GM12878 (cell line): ENCODE data around the gene EFCAB8. TPM values are rescaled to one million over a fixed set of nuclear protein-coding genes. Genes with fewer than 3 reads are reported as not detected.
A peak's percentile ranks its signal among the peaks of the same experiment; 100 is the strongest.

Experiments
- BCL11A ChIP-seq: IDR thresholded peaks from 2 replicates; pipeline ENCODE4 v1.6.1; 2011; ENCODE audit warnings: low read depth, low read length
- CBFB ChIP-seq: IDR thresholded peaks from 2 replicates; pipeline ENCODE4 v1.6.1; 2016; ENCODE audit warnings: antibody characterized with exemption, low read depth
- EP300 ChIP-seq, 2 experiments: fragments of 150-350 bp in 1 of 2; IDR thresholded peaks; 2 replicates each; pipeline ENCODE4 v1.6.1; 2011 to 2012; ENCODE audit warnings: low read depth in 2 of 2, low read length in 2 of 2, borderline replicate concordance in 1 of 2, improper control_type of control experiment in 1 of 2, inconsistent platforms in 1 of 2; ENCODE audit not compliant: control insufficient read depth in 1 of 2
- EZH2 ChIP-seq: IDR thresholded peaks from 2 replicates; pipeline ENCODE4 v1.6.1; 2012; ENCODE audit warnings: low read depth, mild to moderate bottlenecking, control low read depth, inconsistent platforms, low read length, borderline replicate concordance; ENCODE audit not compliant: control insufficient read depth
- HDGF ChIP-seq: fragments of 450-650 bp; IDR thresholded peaks from 2 replicates; pipeline ENCODE4 v1.6.1; 2016; ENCODE audit warnings: antibody characterized with exemption
- LARP7 ChIP-seq: fragments of 450-650 bp; IDR thresholded peaks from 2 replicates; pipeline ENCODE4 v1.6.1; 2017; ENCODE audit warnings: mild to moderate bottlenecking
- NFYB ChIP-seq: IDR thresholded peaks from 2 replicates; pipeline ENCODE4 v1.6.1; 2011; ENCODE audit warnings: low read depth, mild to moderate bottlenecking, low read length, improper control_type of control experiment, moderate library complexity; ENCODE audit not compliant: insufficient read depth
- NR2C1 ChIP-seq: fragments of 450-650 bp; IDR thresholded peaks from 2 replicates; pipeline ENCODE4 v1.6.1; 2017; ENCODE audit warnings: antibody characterized with exemption, mild to moderate bottlenecking, moderate library complexity
- NR2C2 ChIP-seq: IDR thresholded peaks from 2 replicates; pipeline ENCODE4 v1.6.1; 2011; ENCODE audit warnings: borderline replicate concordance, low read depth; ENCODE audit not compliant: control insufficient read depth, insufficient read length
- POLR2A ChIP-seq: IDR thresholded peaks from 2 replicates; pipeline ENCODE4 v1.6.1; 2011; ENCODE audit warnings: low read depth, mild to moderate bottlenecking, low read length
- POLR2AphosphoS5 ChIP-seq: IDR thresholded peaks from 2 replicates; pipeline ENCODE4 v1.6.1; 2011; ENCODE audit warnings: mild to moderate bottlenecking, low read length, inconsistent platforms
- RBBP5 ChIP-seq: fragments of 200-600 bp; sonication (generic); conservative IDR thresholded peaks from 2 replicates; pipeline ENCODE4 v1.6.1; 2016
- SPI1 ChIP-seq: IDR thresholded peaks from 2 replicates; pipeline ENCODE4 v1.6.1; 2011; ENCODE audit warnings: low read depth, mild to moderate bottlenecking, low read length, moderate library complexity, borderline replicate concordance; ENCODE audit not compliant: insufficient read depth
- STAT3 ChIP-seq: IDR thresholded peaks from 2 replicates; pipeline ENCODE4 v1.6.1; 2011; ENCODE audit warnings: low read depth, low read length, improper control_type of control experiment
- TBL1XR1 ChIP-seq: IDR thresholded peaks from 2 replicates; pipeline ENCODE4 v1.6.1; 2012; ENCODE audit warnings: low read depth, low read length, improper control_type of control experiment
- polyA plus RNA-seq, 11 experiments: library from polyadenylated mRNA; depleted of rRNA in 4 of 11; unstranded in 6 of 11; stranded (reverse) in 5 of 11; fragments of >200 nt; fragmentation: Nextera tagmentation in 4 of 11; fragmentation: Illumina TruSeq in 1 of 11; extraction: Ambion mirVana in 4 of 11; extraction: Trizol in 1 of 11; gene quantifications; 1 replicate in 1 of 11; 2 replicates in 10 of 11; pipeline versions ENCODE4 v1.2.1 to v1.2.3, GENCODE V29; 2011 to 2016; ENCODE audit warnings: inconsistent platforms in 2 of 11, missing spikeins in 2 of 11, low read depth in 1 of 11
- total RNA-seq, 4 experiments: library from RNA; depleted of rRNA in 3 of 4; stranded (reverse); fragments of >200 nt in 3 of 4; fragmentation: Illumina TruSeq in 1 of 4; extraction: Trizol in 1 of 4; gene quantifications; 2 replicates each; pipeline versions ENCODE4 v1.2.1 to v1.2.3, GENCODE V29; 2013 to 2021
- TF ChIP-seq, protein P1 (sequence below): fragments of 450-650 bp; IDR thresholded peaks from 2 replicates; pipeline ENCODE4 v1.6.1; 2017; ENCODE audit warnings: mild to moderate bottlenecking, moderate library complexity
- TF ChIP-seq, protein P2 (sequence below): fragments of 450-650 bp; IDR thresholded peaks from 2 replicates; pipeline ENCODE4 v1.6.1; 2016; ENCODE audit warnings: mild to moderate bottlenecking
- TF ChIP-seq, protein P3 (sequence below): fragments of 450-650 bp; formaldehyde crosslinking; IDR thresholded peaks from 2 replicates; pipeline ENCODE4 v1.5.0; 2022; ENCODE audit warnings: mild to moderate bottlenecking, missing genetic modification characterization
- TF ChIP-seq, protein P4 (sequence below): IDR thresholded peaks from 2 replicates; pipeline ENCODE4 v1.6.1; 2011; ENCODE audit warnings: borderline replicate concordance, low read depth, mild to moderate bottlenecking, moderate library complexity, mixed read lengths, low read length; ENCODE audit not compliant: insufficient read depth; ENCODE audit errors: extremely low read length

The EFCAB8 gene
- total and polyA plus RNA-seq, 10 of the 15 experiments (the other 5 are each of a cell fraction or from before 2014, with no cell fraction given), result 0.04 to 0.18 (median 0.06) TPM; not detected in 4

DNA sequence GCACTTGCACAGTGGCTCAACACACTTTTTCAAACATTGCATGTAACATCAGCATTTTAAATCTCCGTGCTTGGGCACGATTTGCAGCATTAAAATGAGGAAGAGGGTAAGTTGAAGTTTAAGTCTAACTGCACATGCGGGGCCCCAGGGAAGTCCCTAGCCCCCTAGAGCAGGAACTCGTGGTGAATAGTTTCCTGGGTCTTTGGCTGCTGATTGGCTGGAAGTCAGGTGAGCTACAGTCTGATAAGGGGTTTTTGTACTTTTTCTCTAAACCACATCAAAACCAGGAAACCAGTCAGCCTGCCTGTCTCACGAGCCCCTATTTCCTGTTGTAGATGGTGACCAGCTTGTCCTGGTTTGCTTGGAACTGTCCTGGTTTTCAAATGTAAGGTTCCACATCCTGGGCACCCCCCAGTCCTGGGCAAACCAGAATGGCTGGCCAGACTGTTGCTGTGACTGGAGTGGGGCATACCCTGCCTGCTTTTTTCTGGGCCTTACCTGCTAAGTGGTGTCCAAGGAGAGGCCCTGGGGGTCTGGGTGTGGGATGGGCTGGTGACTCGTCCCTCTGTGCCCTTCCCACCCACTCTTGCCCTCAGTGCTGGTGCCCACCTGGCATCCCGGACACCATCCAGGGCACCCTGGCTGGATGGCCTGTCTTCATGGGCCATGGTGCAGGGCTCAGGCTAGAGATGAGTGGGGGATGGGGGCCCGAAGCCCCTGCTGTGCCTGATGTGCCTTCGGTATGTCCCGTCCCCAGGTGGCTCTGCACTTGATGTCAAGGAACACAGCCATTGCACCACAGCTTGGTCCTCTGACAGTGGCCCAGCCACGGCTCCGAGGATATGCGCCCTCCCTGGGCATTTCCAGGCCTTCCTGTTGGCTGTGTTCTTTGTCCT lies 113.7 kb downstream of the EFCAB8 start (continued):
- TF ChIP-seq CBFB (peak; percentile 73; the same call in 1 of the 2 replicates), SPI1 (peak; percentile 93), HDGF (peak; percentile 53; the same call in 1 of the 2 replicates), NFYB (peak; percentile 96), BCL11A (peak; percentile 49; the same call in 1 of the 2 replicates), POLR2A (peak; percentile 56; the same call in 1 of the 2 replicates), EZH2 (no peak), POLR2AphosphoS5 (peak; percentile 67), NR2C2 (no peak), RBBP5 (no peak), NR2C1 (peak; percentile 83), EP300 (IDR thresholded peaks at IDR 0.05; ENCODE audit: borderline replicate concordance in 1 of 2, control insufficient read depth in 1 of 2, low read depth in 2 of 2, low read length in 2 of 2) (peak; percentile 48 to 51; a peak in 2 of 4 replicates), TBL1XR1 (0 out of 2 replicates have a peak, but pooled peaks have one; percentile 43), STAT3 (no peak), LARP7 (no peak)
- TF ChIP-seq, protein P1, sequence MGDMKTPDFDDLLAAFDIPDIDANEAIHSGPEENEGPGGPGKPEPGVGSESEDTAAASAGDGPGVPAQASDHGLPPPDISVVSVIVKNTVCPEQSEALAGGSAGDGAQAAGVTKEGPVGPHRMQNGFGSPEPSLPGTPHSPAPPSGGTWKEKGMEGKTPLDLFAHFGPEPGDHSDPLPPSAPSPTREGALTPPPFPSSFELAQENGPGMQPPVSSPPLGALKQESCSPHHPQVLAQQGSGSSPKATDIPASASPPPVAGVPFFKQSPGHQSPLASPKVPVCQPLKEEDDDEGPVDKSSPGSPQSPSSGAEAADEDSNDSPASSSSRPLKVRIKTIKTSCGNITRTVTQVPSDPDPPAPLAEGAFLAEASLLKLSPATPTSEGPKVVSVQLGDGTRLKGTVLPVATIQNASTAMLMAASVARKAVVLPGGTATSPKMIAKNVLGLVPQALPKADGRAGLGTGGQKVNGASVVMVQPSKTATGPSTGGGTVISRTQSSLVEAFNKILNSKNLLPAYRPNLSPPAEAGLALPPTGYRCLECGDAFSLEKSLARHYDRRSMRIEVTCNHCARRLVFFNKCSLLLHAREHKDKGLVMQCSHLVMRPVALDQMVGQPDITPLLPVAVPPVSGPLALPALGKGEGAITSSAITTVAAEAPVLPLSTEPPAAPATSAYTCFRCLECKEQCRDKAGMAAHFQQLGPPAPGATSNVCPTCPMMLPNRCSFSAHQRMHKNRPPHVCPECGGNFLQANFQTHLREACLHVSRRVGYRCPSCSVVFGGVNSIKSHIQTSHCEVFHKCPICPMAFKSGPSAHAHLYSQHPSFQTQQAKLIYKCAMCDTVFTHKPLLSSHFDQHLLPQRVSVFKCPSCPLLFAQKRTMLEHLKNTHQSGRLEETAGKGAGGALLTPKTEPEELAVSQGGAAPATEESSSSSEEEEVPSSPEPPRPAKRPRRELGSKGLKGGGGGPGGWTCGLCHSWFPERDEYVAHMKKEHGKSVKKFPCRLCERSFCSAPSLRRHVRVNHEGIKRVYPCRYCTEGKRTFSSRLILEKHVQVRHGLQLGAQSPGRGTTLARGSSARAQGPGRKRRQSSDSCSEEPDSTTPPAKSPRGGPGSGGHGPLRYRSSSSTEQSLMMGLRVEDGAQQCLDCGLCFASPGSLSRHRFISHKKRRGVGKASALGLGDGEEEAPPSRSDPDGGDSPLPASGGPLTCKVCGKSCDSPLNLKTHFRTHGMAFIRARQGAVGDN, result 0 out of 2 replicates have a peak, but pooled peaks have one; percentile 67
- TF ChIP-seq, protein P2, sequence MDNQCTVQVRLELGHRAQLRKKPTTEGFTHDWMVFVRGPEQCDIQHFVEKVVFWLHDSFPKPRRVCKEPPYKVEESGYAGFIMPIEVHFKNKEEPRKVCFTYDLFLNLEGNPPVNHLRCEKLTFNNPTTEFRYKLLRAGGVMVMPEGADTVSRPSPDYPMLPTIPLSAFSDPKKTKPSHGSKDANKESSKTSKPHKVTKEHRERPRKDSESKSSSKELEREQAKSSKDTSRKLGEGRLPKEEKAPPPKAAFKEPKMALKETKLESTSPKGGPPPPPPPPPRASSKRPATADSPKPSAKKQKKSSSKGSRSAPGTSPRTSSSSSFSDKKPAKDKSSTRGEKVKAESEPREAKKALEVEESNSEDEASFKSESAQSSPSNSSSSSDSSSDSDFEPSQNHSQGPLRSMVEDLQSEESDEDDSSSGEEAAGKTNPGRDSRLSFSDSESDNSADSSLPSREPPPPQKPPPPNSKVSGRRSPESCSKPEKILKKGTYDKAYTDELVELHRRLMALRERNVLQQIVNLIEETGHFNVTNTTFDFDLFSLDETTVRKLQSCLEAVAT, result no peak
- TF ChIP-seq, protein P3, sequence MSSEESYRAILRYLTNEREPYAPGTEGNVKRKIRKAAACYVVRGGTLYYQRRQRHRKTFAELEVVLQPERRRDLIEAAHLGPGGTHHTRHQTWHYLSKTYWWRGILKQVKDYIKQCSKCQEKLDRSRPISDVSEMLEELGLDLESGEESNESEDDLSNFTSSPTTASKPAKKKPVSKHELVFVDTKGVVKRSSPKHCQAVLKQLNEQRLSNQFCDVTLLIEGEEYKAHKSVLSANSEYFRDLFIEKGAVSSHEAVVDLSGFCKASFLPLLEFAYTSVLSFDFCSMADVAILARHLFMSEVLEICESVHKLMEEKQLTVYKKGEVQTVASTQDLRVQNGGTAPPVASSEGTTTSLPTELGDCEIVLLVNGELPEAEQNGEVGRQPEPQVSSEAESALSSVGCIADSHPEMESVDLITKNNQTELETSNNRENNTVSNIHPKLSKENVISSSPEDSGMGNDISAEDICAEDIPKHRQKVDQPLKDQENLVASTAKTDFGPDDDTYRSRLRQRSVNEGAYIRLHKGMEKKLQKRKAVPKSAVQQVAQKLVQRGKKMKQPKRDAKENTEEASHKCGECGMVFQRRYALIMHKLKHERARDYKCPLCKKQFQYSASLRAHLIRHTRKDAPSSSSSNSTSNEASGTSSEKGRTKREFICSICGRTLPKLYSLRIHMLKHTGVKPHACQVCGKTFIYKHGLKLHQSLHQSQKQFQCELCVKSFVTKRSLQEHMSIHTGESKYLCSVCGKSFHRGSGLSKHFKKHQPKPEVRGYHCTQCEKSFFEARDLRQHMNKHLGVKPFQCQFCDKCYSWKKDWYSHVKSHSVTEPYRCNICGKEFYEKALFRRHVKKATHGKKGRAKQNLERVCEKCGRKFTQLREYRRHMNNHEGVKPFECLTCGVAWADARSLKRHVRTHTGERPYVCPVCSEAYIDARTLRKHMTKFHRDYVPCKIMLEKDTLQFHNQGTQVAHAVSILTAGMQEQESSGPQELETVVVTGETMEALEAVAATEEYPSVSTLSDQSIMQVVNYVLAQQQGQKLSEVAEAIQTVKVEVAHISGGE (CRISPR knock-in tag), result no peak
- TF ChIP-seq, protein P4, sequence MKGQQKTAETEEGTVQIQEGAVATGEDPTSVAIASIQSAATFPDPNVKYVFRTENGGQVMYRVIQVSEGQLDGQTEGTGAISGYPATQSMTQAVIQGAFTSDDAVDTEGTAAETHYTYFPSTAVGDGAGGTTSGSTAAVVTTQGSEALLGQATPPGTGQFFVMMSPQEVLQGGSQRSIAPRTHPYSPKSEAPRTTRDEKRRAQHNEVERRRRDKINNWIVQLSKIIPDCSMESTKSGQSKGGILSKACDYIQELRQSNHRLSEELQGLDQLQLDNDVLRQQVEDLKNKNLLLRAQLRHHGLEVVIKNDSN, result peak; percentile 45
